B cell (primary cell): ENCODE measurements around the gene SEC24C. TPM values are rescaled to one million over a fixed set of nuclear protein-coding genes. Genes with fewer than 3 reads are reported as not detected.

Source experiments
- ATAC-seq: fragments of 200-7000 bp; cut with Tn5 transposase; one replicate; pipeline ENCODE4 v1.10.0; 2021; ENCODE audit warnings: low read depth, mild to moderate bottlenecking, moderate number of reproducible peaks, moderate library complexity
- CTCF ChIA-PET: fragments of 350-600 bp; sonication (Branson Sonifier 250); formaldehyde crosslinking; loops from one replicate; lab custom pipeline; 2021; ENCODE audit warnings: antibody characterized with exemption, inconsistent platforms; lab: Charles Lee
- POLR2A ChIA-PET: fragments of 350-600 bp; sonication (Branson Sonifier 250); formaldehyde crosslinking; loops from one replicate; lab custom pipeline; 2021; ENCODE audit warnings: antibody characterized with exemption; lab: Charles Lee
- DNase-seq: peaks from one replicate; pipeline ENCODE4 v3.0.0; 2013
- H2AFZ ChIP-seq: 2 replicates; pipeline ENCODE4 v1.6.1; 2012; ENCODE audit warnings: mild to moderate bottlenecking, low read depth, low read length; ENCODE audit not compliant: insufficient read depth, poor library complexity, severe bottlenecking
- H3K27ac ChIP-seq, 2 donors: 1 replicate in 1 of 2; 2 replicates in 1 of 2; pipeline ENCODE4 v1.5.1; 2012 to 2013; ENCODE audit warnings: low read length in 2 of 2, mild to moderate bottlenecking in 2 of 2, moderate library complexity in 1 of 2
- H3K27me3 ChIP-seq, 4 experiments: fragments of 200-600 bp in 1 of 4; sonication (generic) in 1 of 4; replicated peaks in 1 of 4; 1 replicate in 2 of 4; 2 replicates in 2 of 4; pipeline versions ENCODE4 v1.6.1 to v1.7.0; 2013 to 2016; ENCODE audit warnings: low read length in 3 of 4, mild to moderate bottlenecking in 2 of 4, mixed read lengths in 1 of 4, moderate library complexity in 1 of 4; ENCODE audit not compliant: insufficient read depth in 4 of 4, control insufficient read depth in 3 of 4; ENCODE audit errors: control extremely low read depth in 1 of 4
- H3K36me3 ChIP-seq, 2 experiments: replicated peaks in 1 of 2; 1 replicate in 1 of 2; 2 replicates in 1 of 2; pipeline versions ENCODE4 v1.6.1 to v1.7.1; 2013; ENCODE audit warnings: low read length in 1 of 2; ENCODE audit not compliant: insufficient read depth in 2 of 2, control insufficient read depth in 1 of 2; ENCODE audit errors: control extremely low read depth in 1 of 2, extremely low read depth in 1 of 2
- H3K4me1 ChIP-seq, 2 donors: fragments of 200-600 bp in 1 of 2; sonication (generic) in 1 of 2; 1 replicate in 1 of 2; 2 replicates in 1 of 2; pipeline versions ENCODE4 v1.5.1 to v1.6.1; 2013 to 2017; ENCODE audit warnings: low read length in 2 of 2; ENCODE audit not compliant: control insufficient read depth in 2 of 2, insufficient read depth in 2 of 2
- H3K4me2 ChIP-seq: replicated peaks from 2 replicates; pipeline ENCODE3; 2012; ENCODE audit warnings: mild to moderate bottlenecking, low read depth, low read length; ENCODE audit not compliant: poor library complexity, severe bottlenecking
- H3K4me3 ChIP-seq, 5 experiments: fragments of 200-600 bp in 1 of 5; sonication (generic) in 1 of 5; 1 replicate in 3 of 5; 2 replicates in 2 of 5; pipeline versions ENCODE4 v1.5.1 to v1.7.0; 2011 to 2016; ENCODE audit warnings: low read length in 4 of 5, mild to moderate bottlenecking in 4 of 5, low read depth in 2 of 5, control low read depth in 1 of 5, moderate library complexity in 1 of 5; ENCODE audit not compliant: insufficient read depth in 1 of 5; ENCODE audit errors: control extremely low read depth in 1 of 5, extremely low read depth in 1 of 5
- H3K79me2 ChIP-seq: fragments of 200-600 bp; sonication (generic); one replicate; pipeline ENCODE4 v1.6.0; 2016; ENCODE audit warnings: low read length; ENCODE audit not compliant: control insufficient read depth, insufficient read depth
- H3K9ac ChIP-seq: fragments of 200-600 bp; sonication (generic); 2 replicates; pipeline ENCODE4 v1.6.1; 2017; ENCODE audit warnings: mild to moderate bottlenecking, low read length, moderate library complexity
- H3K9me3 ChIP-seq, 3 donors: one replicate each; pipeline versions ENCODE4 v1.6.1 to v1.7.1; 2013; ENCODE audit warnings: low read length in 2 of 3; ENCODE audit not compliant: control insufficient read depth in 2 of 3, insufficient read depth in 1 of 3; ENCODE audit errors: control extremely low read depth in 1 of 3
- H4K20me1 ChIP-seq: 2 replicates; pipeline ENCODE4 v1.6.0; 2012; ENCODE audit warnings: mild to moderate bottlenecking, low read length; ENCODE audit not compliant: insufficient read depth, control insufficient read depth, poor library complexity, severe bottlenecking
- H3K27ac Mint-ChIP-seq: one replicate; pipeline ENCODE4 v1.8.0; 2021; ENCODE audit warnings: mixed read lengths
- H3K27me3 Mint-ChIP-seq: one replicate; pipeline ENCODE4 v1.8.0; 2021; ENCODE audit warnings: mixed read lengths
- H3K4me1 Mint-ChIP-seq: one replicate; pipeline ENCODE4 v1.8.0; 2021; ENCODE audit warnings: mixed read lengths
- H3K4me3 Mint-ChIP-seq: one replicate; pipeline ENCODE4 v1.8.0; 2021; ENCODE audit warnings: mixed read lengths
- H3K9me3 Mint-ChIP-seq: one replicate; pipeline ENCODE4 v1.8.0; 2022; ENCODE audit warnings: mixed read lengths; ENCODE audit not compliant: insufficient read depth
- CTCF ChIP-seq: fragments of 200-600 bp; IDR thresholded peaks from one replicate; pipeline ENCODE4 v1.8.0; 2022; ENCODE audit warnings: antibody characterized with exemption, mild to moderate bottlenecking
- EZH2 ChIP-seq: IDR thresholded peaks from 2 replicates; pipeline ENCODE4 v1.6.1; 2012; ENCODE audit warnings: borderline replicate concordance, low read depth, mild to moderate bottlenecking, moderate library complexity, low read length; ENCODE audit not compliant: insufficient read depth, poor library complexity, severe bottlenecking
- WGBS: methylation state at CpG from one replicate; pipeline ENCODE4 v1.1.5; 2013; ENCODE audit warnings: missing lambda C conversion rate; ENCODE audit not compliant: insufficient coverage; 5-methylcytosine and 5-hydroxymethylcytosine counted together
- intact Hi-C: fragments of 100-400 bp; cut with micrococcal nuclease; formaldehyde crosslinking; loops from one replicate; pipeline ENCODE4 v1.10.0; 2022
- polyA plus RNA-seq: library from polyadenylated mRNA; depleted of rRNA; stranded (reverse); fragments of >200 nt; gene quantifications from 2 replicates; pipeline ENCODE4 v1.2.3, GENCODE V29; 2012
- total RNA-seq, 2 donors: library from RNA; stranded (reverse); fragments of 120-200 nt in 1 of 2; gene quantifications; 1 replicate in 1 of 2; 2 replicates in 1 of 2; pipeline versions ENCODE4 v1.2.3 to v1.2.4, GENCODE V29; 2013 to 2022

SEC24C gene
- total and polyA plus RNA-seq, 2 donors (not counting 1 experiment from before 2014, with no cell fraction given), result 60.2 to 78.7 TPM

GRCh38 chr10:73758704-73759511, 14.7 kb downstream of the SEC24C start:
- DNase-seq (no peak), ATAC-seq (no peak)
- 92% methylated on average over 9 of the region's 9 CpGs for WGBS
- TF ChIP-seq CTCF (no peak), EZH2 (no peak)
- no peaks in the 10 kb centered on the region for H3K27me3 ChIP-seq
- no peak overlapping the region for H2AFZ ChIP-seq
- H3K27ac ChIP-seq, result peak overlapping the region in 1 of 2 donors; percentile 1
- no peaks in the 10 kb centered on the region for H3K27me3 Mint-ChIP-seq
- no peaks in the 10 kb centered on the region for H3K9me3 ChIP-seq
- H3K4me2 ChIP-seq, result no peak overlapping the region
- H3K9ac ChIP-seq, result no peak overlapping the region
- peaks cover 11% of the 10 kb centered on the region for H3K4me1 Mint-ChIP-seq
- intact Hi-C loops, result no loop called here
- ChIA-PET CTCF (no interaction called here), POLR2A (no interaction called here)
- peaks cover 3 to 62% of the 10 kb centered on the region in 2 experiments for H3K36me3 ChIP-seq
- peaks cover 40% of the 10 kb centered on the region for H4K20me1 ChIP-seq
- peaks cover 50% of the 10 kb centered on the region for H3K79me2 ChIP-seq
- no peak overlapping the region for H3K27ac Mint-ChIP-seq
- H3K4me3 ChIP-seq, result no peak overlapping the region
- H3K9me3 Mint-ChIP-seq, result no peaks in the 10 kb centered on the region
- no peak overlapping the region for H3K4me3 Mint-ChIP-seq
- H3K4me1 ChIP-seq, result peaks cover 0 to 6% of the 10 kb centered on the region in 2 donors

- ChIA-PET POLR2A (no interaction called here), CTCF (no interaction called here)
- no peak overlapping the region for H3K4me3 Mint-ChIP-seq
- H3K9me3 Mint-ChIP-seq, result no peaks in the 10 kb centered on the region
- Histone ChIP-seq H3K79me2 (peaks cover 45% of the 10 kb centered on the region), H4K20me1 (peaks cover 40% of the 10 kb centered on the region), H3K27ac (no peak overlapping the region), H3K4me3 (no peak overlapping the region), H3K9ac (no peak overlapping the region), H3K36me3 (peaks cover 0 to 63% of the 10 kb centered on the region in 2 experiments), H3K4me2 (no peak overlapping the region), H3K27me3 (no peaks in the 10 kb centered on the region), H3K9me3 (no peaks in the 10 kb centered on the region), H2AFZ (no peak overlapping the region), H3K4me1 (peaks cover 0 to 6% of the 10 kb centered on the region in 2 donors)
- 53% methylated on average over 3 of the region's 5 CpGs for WGBS
- intact Hi-C loops, result no loop called here
- ATAC-seq (peak; percentile 31), DNase-seq (no peak)
- peaks cover 11% of the 10 kb centered on the region for H3K4me1 Mint-ChIP-seq
- no peaks in the 10 kb centered on the region for H3K27me3 Mint-ChIP-seq
- H3K27ac Mint-ChIP-seq, result peak overlapping the region; percentile 32
- no peak for TF ChIP-seq EZH2
- no peak for TF ChIP-seq CTCF
These were observed 15.4 kb downstream of the SEC24C start for GRCh38 chr10:73759512-73760115.
